Occipital lobe (tissue), 2 donors: ENCODE data around the gene ADGRG1. TPM values are rescaled to one million over a fixed set of nuclear protein-coding genes. Genes with fewer than 3 reads are reported as not detected.
"Not testable (repeated sequence)": the region's sequence is repeated elsewhere in the genome, so short reads cannot be mapped to it uniquely, and the experiment has no call there.

Experiments
- DNase-seq: peaks from one replicate; lab custom pipeline; 2025; lab: John Stamatoyannopoulos, UW
- total RNA-seq: library from RNA; depleted of rRNA; stranded (reverse); fragments of >200 nt; gene quantifications from one replicate; pipeline ENCODE4 v1.2.3, GENCODE V29; 2014

ADGRG1 gene
- total RNA-seq, 1 donor from 2014 or later, result 31.4 TPM

DNA sequence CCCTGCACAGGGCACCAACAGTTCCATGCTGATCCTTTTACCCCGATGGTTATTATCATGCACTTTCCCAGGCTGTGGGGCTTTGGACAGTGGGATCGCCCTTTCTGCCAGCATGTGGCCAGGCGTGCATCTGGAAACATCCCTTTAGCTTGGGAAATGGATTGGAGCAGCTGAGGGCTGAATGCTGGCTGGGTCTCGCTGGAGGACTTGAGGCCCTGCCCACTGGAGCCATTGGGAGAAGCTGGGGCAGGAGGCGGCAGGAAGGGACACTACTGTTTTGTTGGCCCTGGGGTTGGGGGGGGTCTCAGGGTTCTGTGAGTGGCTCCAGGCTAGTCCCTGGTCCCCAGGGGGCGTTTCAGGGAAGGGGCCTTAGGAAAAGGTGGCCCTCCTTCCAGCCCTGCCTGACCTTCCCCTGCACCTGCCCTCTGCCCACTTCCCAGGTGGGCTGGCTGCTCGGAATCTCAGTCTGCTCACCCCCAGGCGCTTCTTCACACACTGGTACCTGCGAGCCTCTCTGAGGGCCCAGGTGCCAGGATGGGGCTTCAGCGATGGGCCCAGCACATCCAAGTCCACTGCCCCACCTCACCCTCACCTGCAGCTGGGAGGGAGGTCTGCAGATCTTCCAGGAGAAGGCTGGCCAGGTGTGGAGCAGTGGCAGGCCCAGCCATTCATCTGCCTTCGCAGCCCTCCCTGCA lies 38.1 kb downstream of the ADGRG1 start:
- no peak for DNase-seq

DNA sequence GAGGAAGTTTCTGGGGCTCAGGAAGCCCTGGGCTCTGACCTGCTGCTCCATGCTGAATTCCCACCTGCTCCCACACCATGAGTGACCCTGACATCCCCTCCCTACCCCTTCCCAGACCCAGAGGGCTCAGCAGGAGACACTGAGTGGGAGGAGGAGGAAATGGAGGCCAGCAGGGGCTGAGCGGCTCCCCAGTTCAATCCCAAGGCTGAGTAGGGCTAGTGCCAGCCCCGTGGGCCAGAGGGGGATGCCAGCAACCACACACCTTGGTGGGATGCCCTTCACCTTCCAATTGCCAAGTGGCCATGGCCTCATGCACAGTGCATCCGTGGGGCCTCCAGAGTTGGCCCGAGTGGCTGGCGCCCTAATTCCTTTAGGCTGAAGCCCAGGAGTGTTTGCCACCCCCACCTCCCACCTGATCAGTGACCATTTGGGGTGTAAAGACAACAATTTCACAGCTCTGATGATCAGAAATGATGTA lies 38.7 kb downstream of the ADGRG1 start:
- no peak for DNase-seq

DNA sequence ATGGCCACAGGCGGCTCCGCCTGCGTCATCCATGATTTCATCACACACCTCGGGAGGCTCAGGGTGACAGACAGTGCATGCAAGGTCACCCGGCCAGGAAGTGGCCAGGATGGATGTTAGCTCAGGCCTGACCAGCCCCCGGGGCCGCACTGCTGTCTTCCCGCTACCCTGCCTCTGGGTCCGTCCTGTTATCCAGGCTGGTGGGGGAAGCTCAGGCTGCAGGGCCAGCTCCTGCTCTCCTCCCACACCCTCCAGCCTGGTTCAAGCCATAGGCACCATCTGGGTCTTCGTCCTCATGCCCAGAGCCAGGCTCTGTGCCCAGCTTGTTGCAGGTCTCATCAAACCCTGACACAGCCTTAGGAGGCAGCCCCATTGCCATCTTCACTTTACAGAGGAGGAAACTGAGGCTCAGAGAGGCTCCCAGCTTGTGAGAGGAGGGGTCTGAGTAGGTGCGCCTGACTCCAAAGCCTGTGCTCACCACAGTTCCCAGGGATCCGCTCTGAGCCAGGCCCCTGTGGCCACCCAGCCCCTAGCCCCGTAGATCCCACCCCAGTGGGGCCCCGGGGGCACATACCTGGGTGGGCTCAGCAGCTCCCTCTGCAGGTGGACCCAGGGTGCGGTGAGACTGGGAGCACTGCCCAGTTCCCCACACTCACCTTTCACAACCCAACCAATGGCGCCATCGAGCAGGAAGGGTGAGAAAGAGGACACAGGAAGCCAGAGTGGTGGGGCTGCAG lies 39.3 kb downstream of the ADGRG1 start:
- DNase-seq, result no peak

DNA sequence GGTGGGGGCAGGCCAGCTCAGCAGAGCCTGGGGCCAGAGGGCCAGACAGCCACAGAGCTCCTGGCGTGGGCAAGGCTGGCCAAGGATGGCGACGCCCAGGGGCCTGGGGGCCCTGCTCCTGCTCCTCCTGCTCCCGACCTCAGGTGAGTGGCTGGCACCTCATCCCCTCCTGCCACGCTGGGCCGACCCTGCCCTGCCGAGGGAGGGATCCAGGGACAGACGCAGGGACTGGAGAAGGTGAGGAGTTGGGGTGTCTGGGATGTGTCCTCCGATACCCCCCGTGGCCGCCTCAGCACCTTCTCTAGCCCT lies 39.8 kb downstream of the ADGRG1 start, which contains the start of gene ADGRG3:
TSS of gene ADGRG3 (plus strand) at position 44 of the 309 bp plus-strand sequence. CDS start at position 86, 42 bp downstream.
- no peak for DNase-seq

DNA sequence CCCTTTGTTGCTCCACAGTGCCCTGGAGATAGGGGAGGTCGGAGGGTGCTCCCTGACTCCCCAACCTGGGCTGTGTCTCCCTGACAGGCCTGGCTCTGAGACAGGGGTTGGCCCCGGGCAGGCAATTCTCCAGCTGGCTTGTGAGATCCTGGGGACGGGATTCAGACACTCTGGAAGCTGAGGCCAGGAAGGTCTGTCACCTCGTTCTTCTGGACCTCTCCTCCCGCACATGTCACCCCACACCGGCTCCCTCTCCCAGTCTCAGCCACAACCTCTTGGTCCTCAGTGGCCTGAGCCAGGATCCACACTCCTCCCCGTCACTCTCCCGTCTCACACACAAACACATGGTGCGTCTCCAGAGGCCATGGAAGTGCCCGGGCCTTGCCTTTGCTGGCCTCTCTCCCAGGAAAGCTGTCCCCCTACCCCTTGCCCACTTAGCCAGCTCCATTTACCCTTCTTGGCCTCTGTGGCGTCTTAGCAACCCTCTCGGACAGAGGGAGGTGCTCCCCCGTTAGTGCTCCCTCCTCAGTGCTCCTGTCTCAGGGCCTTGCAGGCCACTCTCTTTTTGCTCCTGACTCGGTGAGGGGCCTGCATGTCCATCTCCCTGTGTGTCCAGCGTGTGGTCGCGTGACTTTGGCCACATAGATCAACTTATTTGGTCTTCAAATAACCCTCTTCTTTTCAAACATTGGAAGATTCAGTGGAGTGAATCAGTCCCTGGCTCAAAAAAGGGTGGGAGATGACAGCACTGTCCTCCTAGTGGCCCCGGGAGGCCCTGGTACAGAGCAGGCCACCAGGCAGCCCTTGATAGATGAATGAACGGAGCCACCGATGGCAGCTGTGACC lies 40.4 kb downstream of the ADGRG1 start:
- DNase-seq, result no peak

DNA sequence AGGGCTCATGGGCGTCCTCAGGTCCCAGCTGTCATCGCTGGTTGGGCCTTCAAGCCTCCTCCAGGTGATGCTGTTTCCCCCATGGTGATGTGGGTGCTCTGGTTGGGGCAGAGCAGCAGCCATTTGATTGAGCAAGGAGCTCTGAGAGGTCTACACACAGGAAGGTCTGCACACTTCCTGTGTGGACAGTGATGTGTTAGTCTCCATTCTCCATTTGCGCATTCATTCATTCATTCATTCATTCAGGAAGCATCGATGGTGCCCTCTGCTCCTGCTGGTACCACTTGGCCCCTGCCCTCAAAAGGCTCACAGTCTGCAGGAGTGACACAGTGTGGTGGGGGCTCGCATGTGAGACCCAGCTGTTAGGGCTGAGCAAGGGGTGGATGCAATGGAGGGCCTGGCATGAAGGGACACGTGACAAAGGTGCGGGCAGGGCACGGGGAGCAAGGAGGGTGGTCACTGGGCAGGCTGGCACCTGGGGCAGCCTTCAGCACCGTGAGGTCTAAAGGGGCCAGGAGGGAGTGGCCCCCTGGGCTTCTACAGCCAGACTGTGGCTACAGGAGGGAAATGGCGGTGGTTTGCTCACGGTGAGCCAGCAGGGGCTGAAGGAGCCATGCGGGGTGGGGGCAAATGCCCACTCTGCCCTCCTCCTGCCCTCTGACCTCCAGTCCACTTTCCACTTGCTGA lies 41.2 kb downstream of the ADGRG1 start:
- no peak for DNase-seq

DNA sequence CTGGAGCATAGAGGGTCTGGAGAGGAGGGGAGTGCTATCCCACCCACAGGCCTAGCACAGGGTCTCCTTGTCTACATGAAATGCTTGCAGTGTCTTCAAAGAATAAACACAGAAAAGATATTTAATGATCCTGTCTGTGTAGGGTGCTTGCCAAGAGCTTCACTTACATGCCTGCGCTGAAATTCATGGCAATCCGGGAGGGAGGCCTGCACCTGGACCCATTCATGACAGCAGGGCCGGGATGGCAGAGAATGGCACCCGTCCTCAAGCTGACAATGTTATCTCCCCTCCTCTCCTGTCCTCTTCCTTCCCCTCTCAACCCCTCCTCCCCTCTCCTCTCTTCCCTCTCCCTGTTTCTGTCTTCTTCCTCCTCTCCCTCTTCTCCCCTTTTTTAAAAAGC lies 41.8 kb downstream of the ADGRG1 start:
- no peak for DNase-seq

DNA sequence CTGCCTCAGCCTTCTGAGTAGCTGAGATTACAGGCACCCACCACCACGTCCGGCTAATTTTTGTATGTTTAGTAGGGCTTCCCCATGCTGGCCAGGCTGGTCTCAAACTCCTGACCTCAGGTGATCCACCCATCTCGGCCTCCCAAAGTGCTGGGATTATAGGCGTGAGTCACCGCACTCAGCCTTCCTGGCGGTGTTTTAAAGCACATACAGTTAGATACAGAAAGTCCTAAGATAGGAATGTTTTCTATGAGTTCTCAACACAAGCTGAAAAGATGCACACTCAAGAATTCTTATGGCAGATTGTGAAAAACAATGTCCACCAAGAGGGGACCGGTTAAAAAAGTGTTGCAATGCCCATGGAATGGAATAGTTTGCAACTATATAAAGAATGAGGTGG lies 43.0 kb downstream of the ADGRG1 start:
- DNase-seq, result not testable (repeated sequence)

DNA sequence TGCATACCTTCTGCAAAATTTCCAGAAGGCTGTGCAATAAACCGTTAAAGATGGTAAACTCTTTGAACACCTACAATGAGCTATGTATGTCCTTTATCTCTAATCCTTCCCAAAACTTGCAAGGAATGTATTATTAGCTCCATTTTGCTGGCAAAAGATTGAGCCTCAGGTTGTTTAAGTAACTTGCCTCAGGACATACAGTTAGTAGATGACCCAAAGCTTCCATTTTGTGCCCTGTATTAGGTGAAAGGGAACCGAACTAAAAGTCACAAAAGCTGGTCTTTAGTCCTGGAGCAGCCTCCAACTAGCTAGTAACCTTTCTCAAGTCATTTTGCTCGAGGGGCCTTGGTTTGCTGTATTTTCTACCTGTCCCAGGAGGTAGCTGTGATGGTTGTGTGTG lies 44.0 kb downstream of the ADGRG1 start:
- no peak for DNase-seq

DNA sequence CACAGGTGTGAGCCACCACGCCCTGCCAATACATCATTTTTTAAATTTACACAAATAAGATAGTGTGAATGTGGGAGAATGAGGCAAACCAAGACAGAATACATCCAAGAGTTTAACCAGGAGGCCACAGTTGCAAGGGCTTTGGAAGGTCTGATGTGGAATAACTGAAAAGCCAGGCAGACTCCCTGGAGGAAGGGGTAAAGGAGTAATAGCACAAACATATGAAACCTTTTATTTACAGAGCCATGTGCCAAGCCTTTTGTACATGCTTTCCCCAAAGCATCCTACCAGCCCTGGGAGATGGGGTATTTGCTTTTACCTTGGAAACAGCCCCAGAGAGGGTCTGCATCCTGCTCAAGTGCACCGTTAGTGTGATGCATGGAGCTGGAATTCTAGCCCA lies 44.4 kb downstream of the ADGRG1 start:
- DNase-seq, result no peak

DNA sequence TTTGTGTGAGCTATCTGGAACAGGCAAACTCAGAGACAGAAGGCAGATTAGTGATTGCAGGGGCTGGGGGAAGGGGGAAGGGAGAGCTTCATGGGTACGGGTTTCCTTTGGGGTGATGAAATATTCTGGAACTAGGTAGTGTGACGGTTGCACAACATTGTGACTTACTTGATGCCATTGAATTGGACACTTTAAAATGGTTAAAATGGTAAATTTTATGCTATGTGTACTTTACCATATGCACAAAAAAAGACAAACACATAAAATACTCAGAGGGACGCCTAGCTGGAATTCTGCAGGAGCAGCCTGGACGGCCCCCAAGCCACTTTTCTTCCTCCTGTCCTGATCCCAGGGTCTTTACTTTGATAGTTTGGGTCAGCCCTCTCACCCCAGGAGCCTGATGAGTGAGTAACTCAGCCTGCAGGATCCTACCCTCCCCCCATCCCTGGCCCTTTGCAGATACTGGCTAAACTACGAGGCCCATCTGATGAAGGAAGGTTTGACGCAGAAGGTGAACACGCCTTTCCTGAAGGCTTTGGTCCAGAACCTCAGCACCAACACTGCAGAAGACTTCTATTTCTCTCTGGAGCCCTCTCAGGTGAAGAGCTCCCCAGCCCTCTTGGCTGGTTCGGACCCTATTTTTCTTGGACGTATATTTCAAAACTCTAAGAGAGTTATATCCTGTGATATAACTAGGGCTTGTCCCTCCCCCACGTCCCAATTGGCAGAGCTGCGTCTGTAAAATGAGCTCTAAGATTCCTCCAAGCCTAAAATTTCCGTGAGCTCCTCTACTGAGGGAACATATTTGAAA lies 47.5 kb downstream of the ADGRG1 start:
- DNase-seq, result no peak

DNA sequence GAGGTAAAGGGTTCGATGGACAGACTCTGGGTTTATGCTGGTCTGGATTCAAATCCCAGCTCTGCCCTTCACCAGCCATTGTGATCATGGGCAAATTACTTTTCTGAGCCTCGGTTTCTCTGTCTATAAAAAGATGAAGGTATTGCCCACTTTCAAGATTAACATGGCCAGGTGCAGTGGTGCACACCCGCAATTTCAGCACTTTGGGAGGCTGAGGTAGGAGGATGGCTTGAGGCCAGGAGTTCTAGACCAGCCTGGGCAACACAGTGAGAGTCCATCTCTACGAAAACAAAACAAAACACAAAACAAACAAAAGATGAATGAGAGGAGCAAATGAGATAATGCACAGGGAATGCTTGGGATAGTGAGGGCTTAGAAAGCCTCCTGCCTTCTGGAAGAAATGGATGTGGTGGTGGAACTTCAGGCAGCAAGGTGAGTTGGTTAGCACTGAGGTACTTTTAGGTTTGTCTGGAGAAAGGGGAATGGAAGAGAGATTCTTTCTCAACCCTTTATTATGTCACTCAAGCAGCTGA lies 48.2 kb downstream of the ADGRG1 start:
- no peak for DNase-seq

DNA sequence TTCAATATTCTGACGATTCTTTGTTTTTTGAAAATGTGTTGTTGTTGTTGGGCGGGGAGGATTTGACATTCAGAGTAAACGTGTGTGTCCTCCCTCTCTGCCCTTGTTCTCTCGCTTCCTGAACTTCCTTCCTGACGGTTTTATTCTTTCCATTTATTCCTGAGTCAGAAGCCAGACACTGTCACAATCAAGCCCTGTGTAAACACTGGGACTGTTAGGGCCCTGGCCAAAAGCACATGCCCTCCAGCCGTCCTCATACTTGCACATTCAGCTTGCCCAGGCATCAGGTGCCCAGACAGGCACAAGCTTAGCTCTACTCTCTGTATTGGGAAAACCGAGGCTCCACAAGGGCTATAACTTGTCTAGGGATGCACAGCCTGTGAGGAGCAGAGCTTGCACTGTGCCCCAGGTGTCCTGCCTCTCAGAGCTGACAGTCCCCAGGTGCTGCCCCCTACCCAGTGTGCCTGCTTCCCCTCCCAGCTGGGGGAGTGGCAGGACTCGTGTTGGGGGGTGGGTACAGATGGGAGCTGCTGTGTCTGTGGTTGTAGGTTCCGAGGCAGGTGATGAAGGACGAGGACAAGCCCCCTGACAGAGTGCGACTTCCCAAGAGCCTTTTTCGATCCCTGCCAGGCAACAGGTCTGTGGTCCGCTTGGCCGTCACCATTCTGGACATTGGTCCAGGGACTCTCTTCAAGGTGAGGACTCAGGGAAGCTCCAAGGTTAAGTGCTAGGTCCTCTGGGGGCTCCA lies 49.4 kb downstream of the ADGRG1 start:
- DNase-seq, result no peak

DNA sequence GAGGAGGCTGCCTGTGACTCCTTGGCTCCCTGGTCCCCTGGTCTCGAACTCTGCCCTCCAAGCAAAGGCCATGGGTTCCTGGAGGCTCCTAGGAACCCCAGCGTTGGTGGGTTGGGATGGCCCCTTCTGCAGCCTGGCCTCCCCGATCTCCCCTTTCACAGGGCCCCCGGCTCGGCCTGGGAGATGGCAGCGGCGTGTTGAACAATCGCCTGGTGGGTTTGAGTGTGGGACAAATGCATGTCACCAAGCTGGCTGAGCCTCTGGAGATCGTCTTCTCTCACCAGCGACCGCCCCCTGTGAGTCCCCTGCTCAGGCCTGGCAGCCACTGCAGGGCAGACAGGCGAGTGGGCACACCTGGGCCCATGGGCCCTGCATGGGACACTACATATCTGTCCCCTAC lies 50.6 kb downstream of the ADGRG1 start:
- DNase-seq, result no peak

DNA sequence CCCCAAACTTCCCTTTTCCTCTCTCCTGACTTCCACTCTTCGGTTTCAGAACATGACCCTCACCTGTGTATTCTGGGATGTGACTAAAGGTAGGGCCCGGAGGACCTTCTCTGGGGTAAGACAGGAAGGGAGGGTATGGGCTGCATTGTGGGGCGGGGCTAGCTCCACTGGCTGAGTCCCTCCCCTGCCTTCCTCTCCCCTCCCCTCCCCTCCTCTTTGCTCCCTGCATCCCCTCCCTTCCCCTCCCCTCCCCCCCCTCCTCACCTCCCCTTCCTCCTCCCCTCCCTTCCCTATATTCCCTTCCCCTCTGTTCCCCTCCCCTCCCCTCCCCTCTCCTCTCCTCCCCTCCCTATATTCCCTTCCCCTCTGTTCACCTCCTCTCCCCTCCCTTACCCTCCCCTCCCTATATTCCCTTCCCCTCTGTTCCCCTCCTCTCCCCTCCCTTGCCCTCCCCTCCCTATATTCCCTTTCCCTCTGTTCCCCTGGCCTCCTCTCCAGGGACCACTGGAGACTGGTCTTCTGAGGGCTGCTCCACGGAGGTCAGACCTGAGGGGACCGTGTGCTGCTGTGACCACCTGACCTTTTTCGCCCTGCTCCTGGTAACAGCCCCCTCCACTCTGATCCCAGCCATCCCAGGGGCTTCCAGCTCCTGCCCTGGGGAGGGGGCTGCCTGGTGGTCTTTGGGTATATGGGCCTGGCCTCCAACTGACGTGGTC lies 51.5 kb downstream of the ADGRG1 start:
- no peak for DNase-seq

DNA sequence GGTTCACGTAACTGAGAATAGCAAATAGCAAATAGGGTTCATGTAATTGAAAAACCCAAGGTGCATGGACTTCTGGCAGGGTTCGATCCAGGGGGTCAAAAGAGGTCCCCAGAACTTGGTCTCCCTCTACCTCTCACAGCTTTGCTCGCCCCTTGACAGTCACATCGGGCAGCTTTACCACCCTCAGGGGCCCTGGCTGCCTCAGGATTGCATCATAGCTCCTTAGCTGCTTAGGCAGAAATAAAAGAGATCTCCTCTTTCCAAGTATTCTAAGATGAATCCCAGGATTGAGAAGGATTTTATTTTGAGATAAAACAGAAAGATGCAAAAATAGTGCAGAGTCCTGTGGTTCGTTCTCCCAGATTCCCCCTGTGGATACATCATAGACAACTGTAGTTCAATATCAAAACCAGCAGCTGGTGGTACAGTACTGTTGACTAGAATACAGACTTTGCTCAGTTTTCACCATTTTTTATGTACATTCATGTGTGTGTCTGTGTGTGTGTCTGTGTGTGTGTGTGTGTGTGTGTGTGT lies 52.5 kb downstream of the ADGRG1 start:
- DNase-seq, result no peak

DNA sequence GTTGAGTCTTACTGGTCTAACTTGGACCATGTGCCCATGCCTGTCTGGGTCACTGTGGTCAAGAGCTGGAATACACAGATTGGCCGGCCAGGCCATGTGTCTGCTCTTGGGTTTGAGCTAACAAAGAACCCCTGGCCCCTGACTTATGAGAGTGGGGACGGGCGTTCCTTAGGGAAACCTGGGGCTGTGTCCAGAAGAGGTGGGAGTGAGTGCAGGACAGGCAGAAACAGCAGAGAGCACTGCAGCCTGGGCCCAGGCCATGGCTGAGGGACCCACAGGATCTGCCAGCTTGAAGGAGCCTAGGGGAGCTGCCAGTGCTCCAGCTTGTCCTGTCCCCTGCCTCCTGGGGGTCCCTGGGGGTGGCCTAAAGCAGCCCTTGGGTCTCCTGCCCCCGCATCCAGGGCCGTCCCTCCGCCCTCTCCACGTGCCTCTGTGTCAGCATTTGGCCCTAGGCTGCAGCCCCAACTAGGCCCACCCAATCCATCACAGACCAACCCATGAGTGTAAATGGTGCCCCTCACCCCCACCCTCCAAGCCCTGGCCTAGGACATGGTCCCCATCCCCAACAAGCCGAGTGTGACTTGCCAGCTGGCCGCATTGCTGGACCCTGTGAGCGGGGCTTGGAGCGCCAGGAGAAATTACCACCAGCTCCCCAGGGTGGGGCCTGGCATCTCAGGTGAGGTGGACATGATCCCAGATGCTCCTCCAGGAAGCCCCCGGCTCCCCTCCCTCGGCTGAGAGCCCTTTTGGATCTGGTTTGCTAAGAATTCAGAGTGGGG lies 53.7 kb downstream of the ADGRG1 start:
- DNase-seq, result no peak
